ENCODE measurements around the gene SGSM1.

The SGSM1 gene

GRCh38 chr22:24809331-24809730, 3.3 kb downstream of the SGSM1 start:
- DNase-seq (ENCODE audit: low read depth), result no peak
- no peak for TF ChIP-seq CTCF (conservative IDR thresholded peaks at IDR 0.05; ENCODE audit: low read length)
- H3K4me3 ChIP-seq (ENCODE audit: low read length), result no peak overlapping the region

GRCh38 chr22:24810043-24810749, 4.2 kb downstream of the SGSM1 start:
- no peak for TF ChIP-seq CTCF (conservative IDR thresholded peaks at IDR 0.05; ENCODE audit: low read length)
- H3K4me3 ChIP-seq (ENCODE audit: low read length), result no peak overlapping the region
- DNase-seq (ENCODE audit: low read depth), result no peak

GRCh38 chr22:24812950-24813775, 7.2 kb downstream of the SGSM1 start:
- no peak for TF ChIP-seq CTCF (conservative IDR thresholded peaks at IDR 0.05; ENCODE audit: low read length)
- DNase-seq (ENCODE audit: low read depth), result no peak
- H3K4me3 ChIP-seq (ENCODE audit: low read length), result no peak overlapping the region

GRCh38 chr22:24813861-24814770, 8.1 kb downstream of the SGSM1 start:
- TF ChIP-seq CTCF (conservative IDR thresholded peaks at IDR 0.05; ENCODE audit: low read length), result no peak
- no peak for DNase-seq (ENCODE audit: low read depth)
- no peak overlapping the region for H3K4me3 ChIP-seq (ENCODE audit: low read length)

GRCh38 chr22:24816806-24817205, 10.8 kb downstream of the SGSM1 start:
- no peak for DNase-seq (ENCODE audit: low read depth)
- H3K4me3 ChIP-seq (ENCODE audit: low read length), result no peak overlapping the region
- TF ChIP-seq CTCF (conservative IDR thresholded peaks at IDR 0.05; ENCODE audit: low read length), result no peak

- TF ChIP-seq CTCF (conservative IDR thresholded peaks at IDR 0.05; ENCODE audit: low read length), result no peak
- H3K4me3 ChIP-seq (ENCODE audit: low read length), result no peak overlapping the region
- DNase-seq (ENCODE audit: low read depth), result no peak
Observed at GRCh38 chr22:24819487-24819886, 13.5 kb downstream of the SGSM1 start.
